HepG2 (cell line): Measurements from ENCODE around the gene ISCU. TPM values are rescaled to one million over a fixed set of nuclear protein-coding genes. Genes with fewer than 3 reads are reported as not detected.

Experiments used
- ATAC-seq: fragments of 200-7000 bp; cut with Tn5 transposase; 3 replicates; pipeline ENCODE4 v1.9.1; 2020; ENCODE audit warnings: mild to moderate bottlenecking, moderate library complexity
- BruUV-seq: library from RNA; stranded (reverse); fragments of 400-500 nt; replicated peaks from 2 replicates; lab custom pipeline; 2021; lab: Mats Ljungman, UMichigan
- CTCF ChIA-PET: fragments of 300-600 bp; formaldehyde crosslinking; extraction: SDS; loops from one replicate; lab custom pipeline; 2021; ENCODE audit warnings: low total read pairs, inconsistent platforms, low intra/inter-chr PET ratio; lab: Yijun Ruan, JAX
- POLR2A ChIA-PET: fragments of 350-600 bp; sonication (Branson Sonifier 250); formaldehyde crosslinking; loops from one replicate; lab custom pipeline; 2020; ENCODE audit warnings: antibody characterized with exemption, inconsistent platforms; lab: Yijun Ruan, JAX
- DNase-seq: peaks from one replicate; pipeline ENCODE4 v3.0.0-alpha.2; 2015; ENCODE audit warnings: low spot score
- FAIRE-seq: peaks from 3 replicates; lab custom pipeline; 2011; peaks lifted over from hg19 to GRCh38; lab: Jason Lieb, UNC
- H2AFZ ChIP-seq: one replicate; pipeline ENCODE4 v1.6.1; 2011; ENCODE audit warnings: low read length, inconsistent platforms
- H3K27ac ChIP-seq: fragments of 300-600 bp; 3 replicates; pipeline ENCODE4 v1.8.0; 2011; ENCODE audit warnings: mixed run types, mild to moderate bottlenecking, mixed read lengths, low read length, inconsistent platforms; ENCODE audit not compliant: insufficient read depth; ENCODE audit errors: extremely low read length
- H3K27me3 ChIP-seq, 2 experiments: fragments of 200-600 bp in 1 of 2; 2 replicates in 1 of 2; 3 replicates in 1 of 2; pipeline versions ENCODE4 v1.6.0 to v1.8.0; 2011; ENCODE audit warnings: low read length in 2 of 2, mild to moderate bottlenecking in 2 of 2, moderate library complexity in 2 of 2, inconsistent platforms in 1 of 2; ENCODE audit not compliant: insufficient read depth in 2 of 2, control insufficient read depth in 1 of 2
- H3K36me3 ChIP-seq, 2 experiments: fragments of 200-600 bp in 1 of 2; replicated peaks in 1 of 2; 2 replicates in 1 of 2; 3 replicates in 1 of 2; pipeline versions ENCODE4 v1.5.1 to v1.8.0; 2011; ENCODE audit warnings: low read length in 2 of 2, inconsistent platforms in 1 of 2; ENCODE audit not compliant: insufficient read depth in 2 of 2, control insufficient read depth in 1 of 2
- H3K4me1 ChIP-seq: 2 replicates; pipeline ENCODE4 v1.5.1; 2012; ENCODE audit warnings: low read length, inconsistent platforms; ENCODE audit not compliant: insufficient read depth
- H3K4me2 ChIP-seq: 2 replicates; pipeline ENCODE4 v1.6.0; 2011; ENCODE audit warnings: low read depth, low read length, inconsistent platforms
- H3K4me3 ChIP-seq, 3 experiments: fragments of 200-600 bp in 1 of 3; sonication (generic), shearing (Covaris generic) in 1 of 3; replicated peaks in 1 of 3; 2 replicates each; pipeline ENCODE4 v1.5.1; 2011 to 2016; ENCODE audit warnings: low read length in 3 of 3, inconsistent platforms in 2 of 3, low read depth in 2 of 3, mild to moderate bottlenecking in 2 of 3, control low read depth in 1 of 3, mixed read lengths in 1 of 3; ENCODE audit not compliant: insufficient read depth in 1 of 3
- H3K79me2 ChIP-seq: one replicate; pipeline ENCODE4 v1.6.1; 2011; ENCODE audit warnings: low read length, inconsistent platforms; ENCODE audit not compliant: insufficient read depth
- H3K9ac ChIP-seq: 2 replicates; pipeline ENCODE4 v1.6.0; 2011; ENCODE audit warnings: mild to moderate bottlenecking, low read depth, low read length, inconsistent platforms; ENCODE audit not compliant: insufficient read depth
- H3K9me3 ChIP-seq: 2 replicates; pipeline ENCODE4 v1.5.1; 2012; ENCODE audit warnings: mild to moderate bottlenecking, low read length
- H4K20me1 ChIP-seq: 2 replicates; pipeline ENCODE4 v1.6.0; 2011; ENCODE audit warnings: inconsistent platforms, mild to moderate bottlenecking, low read length, moderate library complexity; ENCODE audit not compliant: insufficient read depth
- ATF4 ChIP-seq, 2 experiments: fragments of 450-650 bp in 1 of 2; sonication (generic) in 1 of 2; formaldehyde crosslinking; IDR thresholded peaks; 2 replicates each; pipeline versions ENCODE4 v1.5.0 to v1.8.0; 2020 to 2022; ENCODE audit warnings: mild to moderate bottlenecking in 1 of 2, missing genetic modification reagents in 1 of 2
- MTF2 ChIP-seq: sonication (generic); formaldehyde crosslinking; IDR thresholded peaks from 2 replicates; pipeline ENCODE4 v1.5.0; 2020; ENCODE audit warnings: missing genetic modification reagents, borderline replicate concordance
- SAFB2 ChIP-seq: sonication (generic); formaldehyde crosslinking; IDR thresholded peaks from 2 replicates; pipeline ENCODE4 v1.5.1; 2020; ENCODE audit warnings: missing genetic modification reagents, low read depth, mild to moderate bottlenecking, borderline replicate concordance
- ZBTB25 ChIP-seq: IDR thresholded peaks from 2 replicates; pipeline ENCODE4 v1.6.1; 2018; ENCODE audit warnings: missing genetic modification reagents
- ZMYM2 ChIP-seq: sonication (generic); formaldehyde crosslinking; IDR thresholded peaks from 2 replicates; pipeline ENCODE4 v1.8.0; 2022; ENCODE audit warnings: mild to moderate bottlenecking, missing genetic modification reagents
- ZNF678 ChIP-seq: sonication (generic); formaldehyde crosslinking; IDR thresholded peaks from 2 replicates; pipeline ENCODE4 v1.4.0; 2020; ENCODE audit warnings: mild to moderate bottlenecking, missing genetic modification reagents
- ZNF841 ChIP-seq: sonication (generic); formaldehyde crosslinking; IDR thresholded peaks from 2 replicates; pipeline ENCODE4 v1.8.1; 2023; ENCODE audit warnings: missing genetic modification reagents, borderline replicate concordance
- WGBS: methylation state at CpG from one replicate; pipeline ENCODE4 v1.1.6; 2017; ENCODE audit warnings: low lambda C conversion rate; 5-methylcytosine and 5-hydroxymethylcytosine counted together
- in situ Hi-C: cut with HindIII; loops from 2 replicates; pipeline ENCODE4 v1.10.0; 2017; ENCODE audit warnings: low pct_unique_long_range_greater_than_20kb; ENCODE audit not compliant: extremely low pct_ligation_motif_present
- intact Hi-C: fragments of 100-400 bp; cut with micrococcal nuclease; formaldehyde crosslinking; loops from one replicate; pipeline ENCODE4 v1.10.0; 2022; ENCODE audit not compliant: unreplicated experiment
- polyA plus RNA-seq, 8 experiments: library from polyadenylated mRNA; depleted of rRNA in 3 of 8; stranded (reverse) in 7 of 8; unstranded in 1 of 8; fragments of >200 nt; fragmentation: Illumina TruSeq in 4 of 8; extraction: Trizol in 4 of 8; gene quantifications; 2 replicates each; pipeline versions ENCODE4 v1.2.1 to v1.2.3, GENCODE V29; 2011 to 2016; ENCODE audit warnings: low read depth in 4 of 8, missing spikeins in 1 of 8, mixed read lengths in 1 of 8; ENCODE audit not compliant: insufficient read depth in 1 of 8
- total RNA-seq, 5 experiments: library from RNA; depleted of rRNA; stranded (reverse); fragments of >200 nt; fragmentation: Illumina TruSeq; extraction: Trizol; gene quantifications; 2 replicates each; pipeline ENCODE4 v1.2.3, GENCODE V29; 2016; ENCODE audit warnings: low read depth in 1 of 5

ISCU gene
- total and polyA plus RNA-seq, 2 of the 13 experiments (the other 11 are each of a cell fraction or from before 2014, with no cell fraction given) = 94.4 to 107 TPM

GRCh38 chr12:108576660-108577234 is 14.4 kb downstream of the ISCU start:
- no peak overlapping the region for H3K4me2 ChIP-seq
- no peaks in the 10 kb centered on the region for H3K36me3 ChIP-seq
- no peaks in the 10 kb centered on the region for H3K9me3 ChIP-seq
- no TSS peak for BruUV-seq
- no peak overlapping the region for H3K27ac ChIP-seq
- H2AFZ ChIP-seq = no peak overlapping the region
- TF ChIP-seq MTF2 = no peak
- TF ChIP-seq ZNF841 (CRISPR knock-in tag) = no peak
- TF ChIP-seq ZMYM2 (CRISPR knock-in tag) = no peak
- TF ChIP-seq ATF4 (CRISPR knock-in tag; IDR thresholded peaks at IDR 0.05) = no peak
- TF ChIP-seq ZBTB25 = no peak
- no peak for TF ChIP-seq ZNF678 (CRISPR knock-in tag)
- TF ChIP-seq SAFB2 (CRISPR knock-in tag) = no peak
- in situ Hi-C loops = no loop called here
- no peak overlapping the region for H3K4me3 ChIP-seq
- no peak for ATAC-seq
- no peaks in the 10 kb centered on the region for H3K79me2 ChIP-seq
- POLR2A ChIA-PET = no interaction called here
- no peak for DNase-seq
- H3K9ac ChIP-seq = no peak overlapping the region
- H4K20me1 ChIP-seq = no peaks in the 10 kb centered on the region
- 13% methylated on average over 6 of the region's 6 CpGs for WGBS
- H3K4me1 ChIP-seq = no peaks in the 10 kb centered on the region
- intact Hi-C loops = no loop called here
- FAIRE-seq = no peak
- peaks cover 0 to 2% of the 10 kb centered on the region in 2 experiments; a peak in 1 of 5 replicates for H3K27me3 ChIP-seq
- CTCF ChIA-PET = no interaction called here
